ENCODE results near the gene RREB1.

RREB1 gene

DNA sequence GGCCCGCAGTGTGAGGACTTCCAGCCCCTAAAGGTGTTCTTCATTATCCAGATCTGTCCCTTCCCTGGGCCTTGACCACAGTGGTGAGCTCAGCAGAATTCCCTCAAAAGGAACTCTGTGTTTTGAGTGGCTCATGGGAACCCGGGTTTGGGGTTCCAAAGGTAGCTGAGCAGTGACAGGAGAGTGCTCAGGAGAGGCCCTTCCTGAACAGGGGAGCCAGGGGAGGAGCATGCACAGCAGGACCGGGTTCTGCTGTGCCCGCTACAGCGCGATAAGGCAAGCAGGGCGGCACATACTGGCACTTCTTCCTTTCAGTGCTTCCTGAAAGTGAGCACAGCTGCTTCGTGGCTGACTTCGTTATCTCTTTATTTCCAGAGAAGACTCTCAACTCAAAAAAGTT, 117.0 kb downstream of the RREB1 start:
- no peak for DNase-seq (ENCODE audit: low read depth)

DNA sequence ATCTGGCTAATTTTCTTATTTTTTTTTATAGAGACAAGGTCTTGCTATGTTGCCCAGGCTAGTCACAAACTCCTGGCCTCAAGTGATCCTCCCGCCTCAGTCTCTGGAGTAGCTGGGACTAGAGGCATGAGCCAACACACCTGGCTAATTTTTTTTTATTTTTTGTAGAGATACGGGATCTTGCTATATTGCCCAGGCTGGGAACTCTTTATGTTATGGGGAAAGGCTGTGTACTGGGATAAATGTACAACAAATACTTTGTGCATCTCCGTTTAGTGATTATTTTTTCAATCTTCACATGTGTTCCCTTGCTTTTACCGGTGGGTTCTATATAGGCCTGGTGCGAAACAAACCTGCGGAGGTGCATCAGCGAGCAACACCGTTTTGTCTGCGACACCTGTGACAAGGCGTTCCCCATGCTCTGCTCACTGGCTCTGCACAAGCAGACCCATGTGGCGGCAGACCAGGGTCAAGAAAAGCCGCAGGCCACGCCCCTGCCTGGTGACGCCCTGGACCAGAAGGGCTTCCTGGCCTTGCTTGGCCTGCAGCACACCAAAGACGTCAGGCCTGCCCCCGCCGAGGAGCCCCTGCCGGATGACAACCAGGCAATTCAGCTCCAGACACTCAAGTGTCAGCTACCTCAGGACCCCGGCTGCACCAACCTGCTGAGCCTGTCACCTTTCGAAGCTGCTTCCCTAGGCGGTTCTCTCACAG, 121.1 kb downstream of the RREB1 start:
- no peak for DNase-seq (ENCODE audit: low read depth)

DNA sequence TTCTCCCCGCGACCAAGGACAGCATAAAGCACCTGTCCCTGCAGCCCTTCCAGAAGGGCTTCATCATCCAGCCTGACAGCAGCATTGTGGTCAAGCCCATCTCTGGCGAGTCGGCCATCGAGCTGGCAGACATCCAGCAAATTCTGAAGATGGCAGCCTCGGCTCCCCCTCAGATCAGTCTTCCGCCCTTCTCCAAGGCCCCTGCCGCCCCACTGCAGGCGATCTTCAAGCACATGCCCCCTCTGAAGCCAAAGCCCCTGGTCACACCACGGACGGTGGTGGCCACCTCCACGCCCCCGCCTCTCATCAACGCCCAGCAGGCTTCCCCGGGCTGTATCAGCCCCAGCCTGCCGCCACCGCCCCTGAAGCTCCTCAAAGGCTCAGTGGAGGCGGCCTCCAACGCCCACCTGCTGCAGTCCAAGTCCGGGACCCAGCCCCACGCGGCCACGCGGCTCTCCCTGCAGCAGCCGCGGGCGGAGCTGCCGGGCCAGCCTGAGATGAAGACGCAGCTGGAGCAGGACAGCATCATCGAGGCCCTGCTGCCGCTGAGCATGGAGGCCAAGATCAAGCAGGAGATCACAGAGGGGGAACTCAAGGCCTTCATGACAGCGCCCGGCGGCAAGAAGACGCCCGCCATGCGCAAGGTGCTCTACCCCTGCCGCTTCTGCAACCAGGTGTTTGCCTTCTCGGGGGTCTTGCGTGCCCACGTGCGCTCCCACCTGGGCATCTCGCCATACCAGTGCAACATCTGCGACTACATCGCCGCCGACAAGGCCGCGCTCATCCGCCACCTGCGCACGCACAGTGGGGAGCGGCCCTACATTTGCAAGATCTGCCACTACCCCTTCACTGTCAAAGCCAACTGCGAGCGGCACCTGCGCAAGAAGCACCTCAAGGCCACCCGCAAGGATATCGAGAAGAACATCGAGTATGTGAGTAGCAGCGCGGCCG, 121.9 kb downstream of the RREB1 start:
- DNase-seq (ENCODE audit: low read depth), result no peak

DNA sequence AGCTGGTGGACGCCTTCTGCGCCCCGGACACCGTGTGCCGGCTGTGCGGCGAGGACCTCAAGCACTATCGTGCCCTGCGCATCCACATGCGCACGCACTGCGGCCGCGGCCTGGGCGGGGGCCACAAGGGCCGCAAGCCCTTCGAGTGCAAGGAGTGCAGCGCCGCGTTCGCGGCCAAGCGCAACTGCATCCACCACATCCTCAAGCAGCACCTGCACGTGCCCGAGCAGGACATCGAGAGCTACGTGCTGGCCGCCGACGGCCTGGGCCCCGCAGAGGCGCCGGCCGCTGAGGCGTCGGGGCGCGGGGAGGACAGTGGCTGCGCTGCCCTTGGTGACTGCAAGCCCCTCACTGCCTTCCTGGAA, 122.5 kb downstream of the RREB1 start:
- no peak for DNase-seq (ENCODE audit: low read depth)

DNA sequence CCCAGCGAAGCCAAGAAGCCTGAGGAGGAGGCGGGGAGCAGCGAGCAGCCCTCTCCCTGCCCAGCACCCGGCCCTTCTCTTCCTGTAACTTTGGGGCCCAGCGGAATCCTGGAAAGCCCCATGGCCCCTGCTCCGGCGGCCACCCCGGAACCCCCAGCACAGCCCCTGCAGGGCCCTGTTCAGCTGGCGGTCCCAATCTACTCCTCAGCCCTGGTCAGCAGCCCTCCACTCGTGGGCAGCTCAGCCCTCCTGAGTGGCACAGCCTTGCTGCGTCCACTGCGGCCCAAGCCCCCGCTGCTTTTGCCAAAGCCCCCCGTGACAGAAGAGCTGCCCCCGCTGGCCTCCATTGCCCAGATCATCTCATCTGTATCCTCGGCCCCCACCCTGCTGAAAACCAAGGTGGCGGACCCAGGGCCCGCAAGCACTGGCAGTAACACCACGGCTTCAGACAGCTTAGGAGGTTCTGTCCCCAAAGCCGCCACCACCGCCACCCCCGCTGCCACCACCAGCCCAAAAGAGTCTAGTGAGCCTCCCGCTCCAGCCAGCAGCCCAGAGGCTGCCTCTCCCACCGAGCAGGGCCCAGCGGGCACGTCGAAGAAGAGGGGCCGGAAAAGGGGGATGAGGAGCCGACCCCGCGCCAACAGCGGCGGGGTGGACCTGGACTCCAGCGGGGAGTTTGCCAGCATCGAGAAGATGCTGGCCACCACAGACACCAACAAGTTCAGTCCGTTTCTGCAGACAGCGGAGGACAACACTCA, 123.4 kb downstream of the RREB1 start:
- DNase-seq (ENCODE audit: low read depth), result no peak

DNA sequence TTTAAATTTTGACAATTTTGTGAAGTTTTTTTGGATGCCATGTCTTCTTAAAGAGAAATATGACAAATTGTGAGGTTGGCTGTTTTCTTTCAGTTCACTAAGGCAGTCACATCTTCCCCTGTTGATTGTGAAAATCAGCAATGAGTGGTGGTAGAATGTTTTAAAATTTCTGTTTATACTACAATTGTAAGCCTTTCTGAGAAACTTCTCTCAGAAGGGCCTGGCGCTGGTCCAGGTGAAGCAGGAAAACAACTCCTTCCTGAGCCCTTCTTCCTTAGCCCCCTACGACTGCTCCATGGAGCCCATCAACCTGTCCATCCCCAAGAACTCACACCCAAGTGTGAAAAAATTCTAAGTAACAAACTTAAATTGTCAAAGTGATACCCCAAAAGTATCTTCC, 124.6 kb downstream of the RREB1 start:
- no peak for DNase-seq (ENCODE audit: low read depth)

- no peak for DNase-seq (ENCODE audit: low read depth)
These were observed 126.8 kb downstream of the RREB1 start for GRCh38 chr6:7234547-7234946.

- no peak for DNase-seq (ENCODE audit: low read depth)
These were observed 128.0 kb downstream of the RREB1 start for GRCh38 chr6:7235712-7236305.

- DNase-seq (ENCODE audit: low read depth), result no peak
These were observed 128.8 kb downstream of the RREB1 start for GRCh38 chr6:7236306-7237209.

- no peak for DNase-seq (ENCODE audit: low read depth)
These were observed 130.0 kb downstream of the RREB1 start for GRCh38 chr6:7237653-7238188.

- no peak for DNase-seq (ENCODE audit: low read depth)
These were observed 130.8 kb downstream of the RREB1 start for GRCh38 chr6:7238526-7238899.

- no peak for DNase-seq (ENCODE audit: low read depth)
These were observed 131.3 kb downstream of the RREB1 start for GRCh38 chr6:7238900-7239589.

DNA sequence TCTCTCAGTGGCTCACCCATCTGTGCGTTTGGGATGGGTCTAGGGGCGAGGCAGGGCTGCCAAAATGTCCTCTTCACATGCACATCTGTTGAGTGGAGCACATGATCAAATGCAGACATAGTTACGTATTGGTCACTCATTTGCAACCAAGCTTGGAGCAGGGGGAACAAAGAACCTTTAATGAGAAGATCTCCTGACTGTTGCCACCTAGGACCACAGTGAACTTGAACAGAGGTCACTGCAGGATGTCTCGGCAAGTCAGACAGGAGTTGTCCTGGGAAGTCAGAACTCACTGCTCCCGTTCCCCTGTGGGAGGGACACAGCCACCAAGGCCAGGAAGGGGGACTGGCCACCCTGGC, 131.8 kb downstream of the RREB1 start:
- no peak for DNase-seq (ENCODE audit: low read depth)

GRCh38 chr6:7240351-7240750, 132.6 kb downstream of the RREB1 start:
- DNase-seq (ENCODE audit: low read depth), result no peak

DNA sequence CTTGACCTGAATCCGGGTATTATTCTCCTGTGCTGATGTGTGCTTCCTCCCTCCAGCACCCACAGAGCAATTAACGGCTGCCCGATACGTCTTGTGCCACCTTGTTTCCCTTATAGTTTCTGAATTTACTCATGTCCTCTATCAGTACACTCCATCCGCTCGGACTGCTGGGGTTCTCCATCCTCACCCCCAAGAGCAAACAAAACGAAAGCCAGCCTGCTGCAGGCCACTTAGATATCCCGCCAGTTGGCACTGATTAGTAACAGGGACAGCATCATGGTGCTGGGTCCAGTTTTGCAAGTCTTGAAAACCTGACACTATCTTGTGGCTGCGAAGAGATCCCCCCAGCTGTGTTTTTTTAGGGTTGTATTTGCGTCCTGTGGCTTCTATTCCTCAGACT, 133.4 kb downstream of the RREB1 start:
- DNase-seq (ENCODE audit: low read depth), result no peak

DNA sequence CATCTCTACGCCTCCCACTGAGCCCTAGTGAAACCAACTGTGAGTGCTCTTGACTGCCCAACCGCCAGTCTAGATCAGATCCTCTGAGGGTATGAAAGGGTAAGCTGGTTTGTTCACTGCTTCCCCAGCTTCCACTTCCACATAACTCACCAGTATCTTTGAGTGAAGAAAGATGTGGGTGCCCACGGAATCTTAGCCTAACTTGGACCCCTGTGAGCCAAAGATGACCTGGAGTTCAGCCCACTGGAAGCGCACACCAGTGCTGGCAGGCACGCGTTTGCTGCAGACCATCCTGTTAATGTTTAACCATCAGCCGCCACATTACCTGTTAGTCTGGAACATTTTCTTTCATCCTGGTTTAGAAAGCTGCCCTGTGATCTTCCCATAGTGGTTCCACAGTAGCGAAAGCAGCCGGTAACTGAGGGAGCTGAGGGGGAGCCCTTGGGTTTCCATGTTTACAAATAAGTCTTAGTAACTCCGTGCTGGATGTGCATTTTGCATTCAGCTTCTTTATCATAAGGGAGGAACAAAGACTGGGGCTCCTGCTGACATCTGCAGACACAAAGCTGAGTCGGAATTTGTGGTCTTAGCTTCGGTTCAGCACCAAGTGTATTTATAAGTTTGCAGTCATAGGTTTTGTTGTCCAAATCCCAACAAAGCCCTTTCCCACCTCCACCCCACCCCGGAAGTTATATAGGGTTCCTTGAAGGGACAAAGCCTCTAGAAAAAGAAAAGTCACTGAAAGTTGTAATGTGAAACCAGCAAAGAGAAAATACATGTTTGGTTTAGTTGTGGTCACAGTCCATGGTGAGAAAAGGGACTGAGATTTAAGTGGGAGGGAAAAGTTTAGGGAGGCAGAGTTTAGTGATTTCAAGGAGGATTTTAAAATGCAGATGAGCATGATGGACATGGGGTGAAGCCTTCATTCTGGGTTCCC, 134.2 kb downstream of the RREB1 start:
- no peak for DNase-seq (ENCODE audit: low read depth)

- no peak for DNase-seq (ENCODE audit: low read depth)
These were observed 135.0 kb downstream of the RREB1 start for GRCh38 chr6:7242835-7243178.

DNA sequence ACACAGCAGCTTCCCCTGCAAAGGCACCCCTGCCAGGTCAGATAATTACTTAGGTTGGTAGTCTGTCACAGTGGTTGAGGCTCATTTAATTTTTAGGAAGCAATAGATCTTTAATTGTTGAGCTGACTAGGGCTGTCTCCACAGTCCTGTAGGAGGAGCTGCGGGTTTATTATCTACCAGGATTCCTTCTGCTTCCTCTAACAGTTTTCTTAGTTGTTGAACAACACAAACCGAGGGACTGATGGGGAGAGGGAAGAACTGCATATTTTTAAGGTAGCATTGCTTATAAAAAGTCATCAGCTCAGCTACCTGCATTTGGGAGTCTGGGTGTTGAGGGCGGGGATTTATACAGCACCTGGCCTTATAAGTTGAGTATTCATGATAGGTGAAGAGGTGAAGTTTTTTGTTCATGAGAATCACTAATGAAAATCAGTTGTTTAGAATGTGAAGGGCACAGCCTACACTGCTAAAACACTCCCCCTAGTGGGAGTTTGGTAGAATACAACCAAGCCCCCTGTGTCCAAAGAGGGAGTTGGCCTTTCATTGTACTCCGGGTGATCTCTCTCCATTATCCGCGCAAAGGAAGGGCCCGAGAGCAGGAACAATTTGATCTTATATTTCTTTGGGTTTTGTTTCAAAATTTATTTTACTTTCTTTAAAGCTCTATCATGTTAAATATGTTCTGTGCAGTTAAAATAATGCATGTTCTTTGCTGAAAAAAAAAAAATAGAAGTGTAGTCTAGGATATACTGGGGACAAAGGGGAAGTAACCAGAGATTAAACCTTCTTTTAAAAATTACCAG, 135.6 kb downstream of the RREB1 start:
- DNase-seq (ENCODE audit: low read depth), result no peak

Data from HS-5 (cell line).